ENCODE data around the gene PCSK4.
A peak's percentile ranks its signal among the peaks of the same experiment; 100 is the strongest.

The PCSK4 gene

DNA sequence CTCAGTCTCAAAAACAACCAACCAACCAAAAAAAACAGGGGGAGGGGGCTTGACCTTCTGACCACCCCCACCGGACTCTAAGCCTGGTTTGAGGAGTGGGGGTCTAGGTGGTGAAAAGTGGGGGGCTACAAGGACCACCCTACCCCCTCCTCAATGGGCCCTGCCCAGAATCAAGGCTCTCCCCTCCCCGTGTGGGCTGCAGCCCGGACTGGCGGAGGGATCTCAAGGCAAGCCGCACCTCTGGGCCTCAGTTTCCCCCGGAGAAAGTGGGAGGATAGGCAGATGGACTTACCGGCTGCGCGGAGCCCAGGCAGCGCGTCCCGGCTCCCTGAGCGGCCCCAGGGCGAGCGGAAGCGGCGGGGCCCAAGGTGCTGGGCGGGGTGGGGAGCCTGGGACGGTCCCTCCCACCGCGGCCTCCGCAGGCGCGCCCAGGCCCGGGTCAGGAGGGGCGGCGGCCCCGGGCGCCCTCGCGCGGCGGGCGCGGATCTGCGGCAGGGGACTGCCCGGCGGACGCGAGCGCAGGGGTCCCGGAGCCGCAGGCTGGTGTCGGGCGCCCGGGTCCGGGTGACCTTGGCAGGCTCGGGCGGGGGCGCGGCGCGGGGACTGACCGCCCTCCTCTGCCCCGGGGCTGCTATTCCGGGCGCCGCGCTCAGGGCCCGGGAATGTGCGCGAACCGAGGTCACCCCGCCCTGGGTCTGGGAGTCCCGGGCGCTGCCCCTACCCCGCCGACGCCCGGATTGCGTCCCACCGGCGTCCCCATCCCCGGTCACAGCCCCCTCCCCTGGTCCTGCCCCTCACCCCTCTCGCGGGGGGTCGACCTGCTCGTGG lies 22.7 kb upstream of the PCSK4 start, which contains the start of gene ADAMTSL5:
Gene ADAMTSL5 (minus strand): TSS at position 349 of the 828 bp plus-strand sequence. CDS start 2,076 bp downstream, outside the sequence.
- H3K4me3 Mint-ChIP-seq, result peak within 1 kb of the TSS; percentile 44
- H3K9me3 Mint-ChIP-seq, result peaks cover 8% of the 10 kb centered on the region
- H3K4me1 Mint-ChIP-seq, result peaks cover 13% of the 10 kb centered on the region
- TF ChIP-seq, protein P1, sequence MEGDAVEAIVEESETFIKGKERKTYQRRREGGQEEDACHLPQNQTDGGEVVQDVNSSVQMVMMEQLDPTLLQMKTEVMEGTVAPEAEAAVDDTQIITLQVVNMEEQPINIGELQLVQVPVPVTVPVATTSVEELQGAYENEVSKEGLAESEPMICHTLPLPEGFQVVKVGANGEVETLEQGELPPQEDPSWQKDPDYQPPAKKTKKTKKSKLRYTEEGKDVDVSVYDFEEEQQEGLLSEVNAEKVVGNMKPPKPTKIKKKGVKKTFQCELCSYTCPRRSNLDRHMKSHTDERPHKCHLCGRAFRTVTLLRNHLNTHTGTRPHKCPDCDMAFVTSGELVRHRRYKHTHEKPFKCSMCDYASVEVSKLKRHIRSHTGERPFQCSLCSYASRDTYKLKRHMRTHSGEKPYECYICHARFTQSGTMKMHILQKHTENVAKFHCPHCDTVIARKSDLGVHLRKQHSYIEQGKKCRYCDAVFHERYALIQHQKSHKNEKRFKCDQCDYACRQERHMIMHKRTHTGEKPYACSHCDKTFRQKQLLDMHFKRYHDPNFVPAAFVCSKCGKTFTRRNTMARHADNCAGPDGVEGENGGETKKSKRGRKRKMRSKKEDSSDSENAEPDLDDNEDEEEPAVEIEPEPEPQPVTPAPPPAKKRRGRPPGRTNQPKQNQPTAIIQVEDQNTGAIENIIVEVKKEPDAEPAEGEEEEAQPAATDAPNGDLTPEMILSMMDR (IDR thresholded peaks at IDR 0.05), result no peak
- peaks cover 80% of the 10 kb centered on the region for H3K27me3 Mint-ChIP-seq (ENCODE audit: low read depth, poor library complexity)
- no peaks in the 10 kb centered on the region for H3K36me3 Mint-ChIP-seq (ENCODE audit: low read depth)
- no peak within 1 kb of the TSS for H3K27ac Mint-ChIP-seq
- peak; percentile 51 for DNase-seq

DNA sequence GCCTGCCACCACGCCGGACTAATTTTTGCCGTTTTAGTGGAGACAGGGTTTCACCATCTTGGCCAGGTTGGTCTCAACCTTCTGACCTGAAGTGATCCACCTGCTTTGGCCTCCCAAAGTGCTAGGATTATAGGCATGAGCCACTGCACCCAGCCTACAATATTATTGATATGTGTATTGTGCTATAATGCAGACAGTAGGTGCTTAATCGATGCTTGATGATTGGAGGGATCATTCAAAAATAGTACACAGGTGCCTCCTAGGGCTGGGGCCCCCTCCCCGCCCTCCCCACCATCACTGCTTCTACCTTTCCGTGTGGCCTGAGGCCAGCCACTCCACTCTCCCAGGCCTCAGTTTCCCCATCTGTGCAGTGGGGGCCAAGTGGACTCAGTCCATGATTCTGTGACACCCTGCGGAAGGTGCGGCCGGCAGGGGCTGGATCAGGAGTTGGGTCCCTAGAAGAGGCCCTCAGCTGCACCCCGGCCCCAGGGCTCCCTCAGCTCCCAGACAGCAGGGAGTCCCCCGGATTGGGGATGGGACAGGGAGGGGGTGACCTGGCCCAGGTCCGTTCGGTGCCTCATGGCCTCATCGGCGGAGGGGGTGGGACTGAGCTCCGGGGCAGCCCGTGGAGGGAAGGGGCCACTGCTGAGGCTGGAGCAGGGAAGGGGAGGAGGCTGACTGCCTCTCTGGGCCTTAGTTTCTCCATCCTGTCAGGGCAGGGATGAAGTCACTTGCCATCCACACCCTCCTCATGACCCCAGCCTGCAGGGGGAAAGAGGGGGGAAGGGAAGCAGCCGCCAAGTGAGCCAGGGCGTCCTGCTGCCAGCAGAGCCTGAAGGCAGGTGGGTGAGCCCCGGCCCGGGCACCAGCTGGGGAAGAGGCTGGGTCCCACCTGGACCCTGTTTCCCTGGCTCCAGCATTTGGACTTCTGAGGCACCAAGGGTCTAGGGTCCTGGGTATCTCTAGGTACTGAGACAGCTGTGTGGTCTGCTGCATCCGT lies 21.5 kb upstream of the PCSK4 start:
- H3K27ac Mint-ChIP-seq, result no peak overlapping the region
- peaks cover 3% of the 10 kb centered on the region for H3K9me3 Mint-ChIP-seq
- H3K4me3 Mint-ChIP-seq, result no peak overlapping the region
- TF ChIP-seq, protein P1 (IDR thresholded peaks at IDR 0.05), result no peak
- DNase-seq, result no peak
- no peaks in the 10 kb centered on the region for H3K36me3 Mint-ChIP-seq (ENCODE audit: low read depth)
- peaks cover 72% of the 10 kb centered on the region for H3K27me3 Mint-ChIP-seq (ENCODE audit: low read depth, poor library complexity)
- H3K4me1 Mint-ChIP-seq, result peaks cover 13% of the 10 kb centered on the region

DNA sequence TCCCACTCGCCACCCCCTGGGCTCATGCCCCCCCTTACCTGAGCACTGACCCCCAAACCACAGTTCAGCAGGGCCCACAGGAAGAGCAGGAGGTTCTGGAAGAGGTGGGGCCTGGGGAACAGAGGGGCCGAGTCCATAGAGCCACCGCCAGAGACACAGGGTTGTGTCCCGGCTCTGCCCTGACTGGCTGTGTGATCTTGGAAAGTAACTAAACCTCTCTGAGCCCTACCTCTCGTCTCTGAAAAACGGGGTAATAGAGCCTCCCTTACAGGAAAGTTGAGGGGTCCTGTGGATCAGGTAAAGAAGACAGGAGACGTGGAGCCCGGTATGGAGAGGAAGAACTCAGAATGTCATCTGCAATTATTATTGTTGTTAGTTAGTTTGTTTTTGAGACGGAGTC lies 20.7 kb upstream of the PCSK4 start:
- H3K27ac Mint-ChIP-seq, result no peak overlapping the region

DNA sequence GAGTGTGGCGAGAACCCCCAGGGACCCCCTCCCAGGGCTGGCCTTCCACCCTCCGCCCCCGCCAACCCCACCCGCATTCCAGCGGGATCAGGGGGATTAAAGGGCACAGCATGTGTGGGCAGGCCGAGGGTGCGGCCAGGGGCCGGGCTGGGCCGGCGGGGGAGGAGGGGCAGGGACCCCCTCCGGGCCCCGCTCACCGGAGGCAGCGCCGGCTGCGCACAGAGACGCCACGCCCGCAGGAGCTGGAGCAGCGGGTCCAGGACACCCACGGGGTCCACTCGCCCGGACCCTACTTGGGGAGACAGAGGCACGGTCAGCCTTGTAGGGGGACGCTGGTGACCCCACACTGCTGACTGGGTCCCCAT lies 20.3 kb upstream of the PCSK4 start:
- H3K36me3 Mint-ChIP-seq (ENCODE audit: low read depth), result no peaks in the 10 kb centered on the region
- no peak overlapping the region for H3K27ac Mint-ChIP-seq
- TF ChIP-seq, protein P1 (IDR thresholded peaks at IDR 0.05), result no peak
- no peak for DNase-seq
- peaks cover 4% of the 10 kb centered on the region for H3K9me3 Mint-ChIP-seq
- no peak overlapping the region for H3K4me3 Mint-ChIP-seq
- H3K4me1 Mint-ChIP-seq, result peaks cover 13% of the 10 kb centered on the region
- H3K27me3 Mint-ChIP-seq (ENCODE audit: low read depth, poor library complexity), result peaks cover 63% of the 10 kb centered on the region

More for the DNA sequence above, 20.7 kb upstream of the PCSK4 start:
- no peak overlapping the region for H3K4me3 Mint-ChIP-seq
- H3K27me3 Mint-ChIP-seq (ENCODE audit: low read depth, poor library complexity), result peaks cover 64% of the 10 kb centered on the region
- H3K4me1 Mint-ChIP-seq, result peaks cover 13% of the 10 kb centered on the region
- TF ChIP-seq, protein P1 (IDR thresholded peaks at IDR 0.05), result no peak
- no peak for DNase-seq
- peaks cover 4% of the 10 kb centered on the region for H3K9me3 Mint-ChIP-seq
- no peaks in the 10 kb centered on the region for H3K36me3 Mint-ChIP-seq (ENCODE audit: low read depth)

DNA sequence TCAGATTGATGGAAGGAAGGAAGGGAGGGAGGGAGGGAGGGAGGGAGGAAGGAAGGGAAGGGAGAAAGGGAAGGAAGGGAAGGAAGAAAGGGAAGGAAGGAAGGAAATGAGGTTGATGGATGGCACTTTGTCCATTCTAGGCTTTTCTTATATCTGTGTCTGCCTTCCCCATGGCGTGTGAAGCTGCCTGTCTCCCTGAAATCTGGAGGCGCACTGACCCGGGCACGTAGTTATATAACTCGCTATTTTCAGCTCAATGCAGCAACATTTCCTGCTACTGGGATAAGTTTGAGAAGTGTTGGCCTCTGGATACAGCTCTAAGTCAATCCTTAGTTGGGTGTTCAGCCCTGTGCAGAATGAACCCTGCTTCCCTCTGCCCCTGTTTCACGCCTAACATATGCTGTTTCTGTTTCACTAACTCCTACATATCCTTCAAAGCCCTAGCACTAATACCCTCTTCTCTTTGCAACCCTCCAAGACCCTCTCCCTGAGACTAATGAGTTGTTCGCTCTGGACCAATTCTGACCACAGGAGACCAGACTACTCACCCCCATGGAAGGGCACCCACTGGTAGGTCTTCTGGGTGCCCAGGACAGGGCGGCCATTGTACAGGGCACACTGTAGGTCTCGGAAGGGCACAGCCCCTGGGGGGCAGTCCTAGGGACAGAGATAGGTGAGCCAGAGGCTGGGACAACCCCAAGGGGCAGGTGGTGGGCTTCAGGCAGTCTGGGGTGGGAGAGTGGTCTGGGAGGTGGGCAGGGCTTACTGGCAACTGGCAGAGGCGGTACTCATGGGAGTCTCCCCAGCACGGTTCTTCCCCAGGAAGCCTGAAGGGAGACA lies 19.7 kb upstream of the PCSK4 start:
- TF ChIP-seq, protein P1 (IDR thresholded peaks at IDR 0.05), result no peak
- Mint-ChIP-seq H3K27ac (no peak overlapping the region), H3K36me3 (ENCODE audit: low read depth) (no peaks in the 10 kb centered on the region), H3K4me1 (peaks cover 13% of the 10 kb centered on the region), H3K4me3 (no peak overlapping the region), H3K27me3 (ENCODE audit: low read depth, poor library complexity) (peaks cover 63% of the 10 kb centered on the region), H3K9me3 (peaks cover 4% of the 10 kb centered on the region)
- no peak for DNase-seq

All from nephron progenitor cell (in vitro differentiated cells).